ENCODE measurements around the gene THNSL1. TPM values are rescaled to one million over a fixed set of nuclear protein-coding genes. Genes with fewer than 3 reads are reported as not detected.

Gene THNSL1
- total RNA-seq, 1 donor from 2014 or later = 6.8 TPM

DNA sequence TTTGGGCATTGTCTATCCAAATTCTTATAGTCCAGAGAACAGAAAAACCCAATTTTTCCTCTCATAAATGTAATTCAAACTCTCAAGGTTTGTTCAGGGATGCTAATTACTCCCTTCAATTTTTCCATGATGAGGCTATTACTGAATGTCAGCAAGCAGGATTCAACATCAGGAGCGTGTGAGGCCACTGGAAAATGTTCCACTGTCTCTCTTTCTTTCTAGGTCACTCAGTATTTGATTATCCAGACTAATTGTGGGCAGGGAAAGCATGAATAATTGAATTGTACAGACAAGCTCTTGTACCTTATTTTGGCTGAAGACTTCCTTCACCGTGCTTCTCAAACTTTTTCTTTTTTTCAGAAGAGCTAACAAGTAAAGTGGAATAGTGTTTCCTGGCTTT is 30.7 kb downstream of the THNSL1 start:
- DNase-seq (no peak), ATAC-seq (ENCODE audit: poor library complexity) (no peak)
- intact Hi-C loops (cut with DNase I) = no loop called here

DNA sequence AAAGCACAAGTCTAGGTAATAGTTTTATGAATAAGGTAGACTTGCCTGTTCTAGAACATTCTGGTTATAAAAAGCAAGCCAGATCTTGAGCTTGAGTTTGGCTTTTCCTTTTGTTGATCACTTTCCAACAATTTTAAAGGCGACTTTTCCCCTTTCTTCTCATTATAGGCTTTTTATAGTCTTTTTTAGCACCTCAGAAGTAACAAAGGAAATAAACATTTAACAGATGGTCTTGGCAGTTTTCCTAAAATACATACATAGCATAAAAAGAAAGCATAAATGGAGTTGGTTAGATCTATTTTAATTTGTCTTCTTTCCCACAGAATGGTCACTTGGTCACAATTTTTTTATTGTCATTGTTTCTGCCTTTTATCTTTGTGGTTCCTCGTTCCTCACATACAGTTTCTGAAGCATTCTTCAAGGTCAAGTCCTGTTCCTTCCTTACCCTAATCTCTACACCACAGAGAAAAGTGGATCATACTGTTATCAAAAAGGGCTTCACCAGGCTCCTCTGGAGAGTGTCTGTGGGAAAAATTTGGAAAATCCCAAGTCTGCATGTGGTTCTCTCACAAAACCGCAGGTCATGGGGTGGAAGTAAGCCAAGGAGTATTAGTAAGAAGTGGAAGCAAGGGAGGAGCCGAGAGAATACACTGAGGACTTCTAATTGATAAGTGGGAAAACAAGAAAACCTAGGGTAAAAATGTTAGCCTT is 31.3 kb downstream of the THNSL1 start:
- intact Hi-C loops (cut with DNase I) = no loop called here
- DNase-seq (no peak), ATAC-seq (ENCODE audit: poor library complexity) (no peak)

DNA sequence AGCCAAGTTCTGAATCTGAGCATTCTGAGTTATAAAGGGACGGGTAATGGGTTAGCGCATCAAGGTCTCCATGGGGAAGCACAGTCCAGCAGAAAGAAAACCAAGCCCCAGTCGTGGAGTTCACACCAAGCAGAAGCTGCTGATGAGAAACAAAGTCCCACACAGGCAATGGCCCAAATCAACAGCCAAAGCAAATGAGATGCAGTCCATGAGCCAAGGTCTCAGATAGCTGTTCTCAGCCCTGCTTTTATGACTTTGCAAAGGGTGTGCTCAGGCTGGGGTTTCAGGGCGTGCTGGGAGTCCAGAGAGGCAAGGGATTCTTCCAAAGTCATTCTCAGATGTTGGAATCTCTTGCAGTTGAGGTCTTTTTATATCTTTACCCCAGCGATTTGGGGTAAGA is 32.0 kb downstream of the THNSL1 start:
- intact Hi-C loops (cut with DNase I) = no loop called here
- DNase-seq (no peak), ATAC-seq (ENCODE audit: poor library complexity) (no peak)

DNA sequence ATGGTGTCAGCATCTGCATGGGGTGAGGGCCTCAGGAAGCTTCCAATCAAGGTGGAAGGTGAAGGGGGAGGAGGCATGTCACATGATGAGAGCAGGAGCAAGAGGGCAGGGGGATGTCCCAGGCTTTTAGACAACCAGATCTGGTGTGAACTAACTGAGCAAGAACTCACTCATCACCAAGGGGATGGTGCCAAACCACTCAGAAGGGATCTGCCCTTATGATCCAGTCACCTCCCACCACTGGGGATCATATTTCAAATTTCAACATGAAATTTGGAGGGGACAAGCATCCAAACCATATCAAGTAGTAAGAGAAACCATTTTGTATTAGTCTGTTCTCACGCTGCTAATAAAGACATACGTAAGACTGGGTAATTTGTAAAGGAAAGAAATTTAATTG is 33.6 kb downstream of the THNSL1 start:
- no peak for ATAC-seq (ENCODE audit: poor library complexity)
- intact Hi-C loops (cut with DNase I) = no loop called here
- no peak for DNase-seq

DNA sequence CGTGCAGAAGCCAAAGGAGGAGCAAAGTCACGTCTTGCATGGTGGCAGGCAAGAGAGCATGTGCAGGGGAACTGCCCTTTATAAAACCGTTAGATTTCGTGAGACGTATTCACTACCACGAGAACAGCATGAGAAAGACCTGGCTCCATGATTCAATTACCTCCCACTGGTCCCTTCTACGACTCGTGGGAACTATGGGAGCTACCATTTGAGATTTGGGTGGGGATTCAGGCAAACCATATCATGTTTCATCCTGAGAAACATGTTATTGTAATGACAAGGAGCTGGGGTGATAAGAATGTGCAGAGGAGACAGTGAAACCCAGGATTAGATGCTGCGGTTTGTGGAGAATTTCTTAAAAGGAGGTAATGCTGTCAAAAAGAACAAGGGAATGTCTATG is 34.0 kb downstream of the THNSL1 start:
- intact Hi-C loops (cut with DNase I) = no loop called here
- ATAC-seq (ENCODE audit: poor library complexity) (no peak), DNase-seq (no peak)

DNA sequence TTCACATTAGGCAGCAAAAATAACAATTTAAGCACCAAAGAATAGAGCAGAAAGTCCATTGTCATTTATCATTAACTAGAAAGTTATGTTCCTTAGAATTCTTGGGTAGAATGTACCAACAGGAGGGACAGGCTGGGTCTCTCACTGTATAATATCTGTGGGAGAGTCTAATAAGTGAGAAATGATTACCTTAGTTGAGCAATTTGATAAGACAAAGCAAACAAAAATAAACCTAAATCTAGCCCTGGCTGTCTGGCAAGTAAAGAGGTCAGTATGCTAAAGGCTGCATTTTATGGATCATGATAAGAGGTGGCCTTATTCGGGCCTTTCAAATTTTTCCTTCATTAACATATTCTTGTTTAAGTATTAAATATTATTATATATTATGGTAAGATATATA is 35.6 kb downstream of the THNSL1 start:
- ATAC-seq (ENCODE audit: poor library complexity) = no peak
- DNase-seq = no peak
- intact Hi-C loops (cut with DNase I) = no loop called here

DNA sequence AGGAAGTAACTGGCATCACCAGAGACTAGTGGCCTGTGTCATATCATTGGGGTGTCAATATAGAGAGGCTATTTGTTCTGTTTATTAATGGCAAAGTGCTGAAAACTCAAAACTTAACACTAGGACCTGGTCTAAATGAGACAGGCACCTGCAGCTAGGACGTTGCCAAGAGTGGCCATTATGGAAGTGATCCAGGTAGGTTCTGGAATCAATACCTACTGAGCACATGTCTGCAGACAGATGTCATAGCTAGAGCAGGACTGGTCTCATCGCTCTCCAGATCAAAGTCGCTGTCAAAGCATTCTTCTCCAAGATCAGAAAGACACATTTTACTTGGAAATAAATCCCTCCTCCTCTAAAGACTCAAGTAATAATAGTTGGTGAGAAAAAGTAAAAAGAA is 40.3 kb downstream of the THNSL1 start:
- intact Hi-C loops (cut with DNase I) = no loop called here
- ATAC-seq (ENCODE audit: poor library complexity) (no peak), DNase-seq (no peak)

DNA sequence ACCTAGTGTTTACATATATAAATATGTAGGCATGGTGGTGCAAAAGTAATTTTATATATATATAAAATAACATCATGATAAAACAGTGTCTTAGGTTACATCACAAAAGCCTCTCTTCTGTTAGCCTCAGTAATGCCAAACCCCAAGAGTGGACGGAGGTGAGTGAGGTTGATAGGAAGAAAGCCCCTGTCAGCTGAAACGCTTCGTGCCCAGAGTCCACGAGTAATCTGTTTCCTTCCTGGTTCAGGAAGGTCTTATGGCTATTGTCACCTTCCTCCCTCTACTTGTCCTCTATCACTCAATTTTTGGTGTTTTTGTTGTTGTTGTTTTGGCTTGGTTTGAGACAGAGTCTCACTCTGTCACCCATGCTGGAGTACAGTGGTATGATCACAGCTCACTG is 41.5 kb downstream of the THNSL1 start:
- intact Hi-C loops (cut with DNase I) = no loop called here
- ATAC-seq (ENCODE audit: poor library complexity) = no peak
- DNase-seq = no peak

DNA sequence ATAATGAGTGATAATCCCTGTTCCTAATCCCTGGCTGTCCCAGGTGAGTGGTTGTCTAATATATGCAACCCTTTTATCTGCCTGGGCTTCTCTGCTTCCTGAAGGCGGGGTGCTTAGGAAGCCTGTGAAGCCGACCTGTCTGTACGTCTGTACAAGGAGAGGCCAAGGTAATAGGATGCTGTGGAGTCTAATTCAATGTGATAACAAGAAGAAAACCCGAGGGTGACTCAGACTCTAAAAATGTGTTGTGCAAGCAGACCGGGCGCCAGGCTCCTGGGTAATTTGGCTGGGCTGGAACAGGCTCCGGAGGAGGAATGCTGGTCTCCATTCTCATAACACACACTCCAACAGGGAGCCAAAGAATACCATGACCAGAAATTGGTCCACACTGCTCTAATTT is 43.6 kb downstream of the THNSL1 start:
- intact Hi-C loops (cut with DNase I) = no loop called here
- no peak for ATAC-seq (ENCODE audit: poor library complexity)

DNA sequence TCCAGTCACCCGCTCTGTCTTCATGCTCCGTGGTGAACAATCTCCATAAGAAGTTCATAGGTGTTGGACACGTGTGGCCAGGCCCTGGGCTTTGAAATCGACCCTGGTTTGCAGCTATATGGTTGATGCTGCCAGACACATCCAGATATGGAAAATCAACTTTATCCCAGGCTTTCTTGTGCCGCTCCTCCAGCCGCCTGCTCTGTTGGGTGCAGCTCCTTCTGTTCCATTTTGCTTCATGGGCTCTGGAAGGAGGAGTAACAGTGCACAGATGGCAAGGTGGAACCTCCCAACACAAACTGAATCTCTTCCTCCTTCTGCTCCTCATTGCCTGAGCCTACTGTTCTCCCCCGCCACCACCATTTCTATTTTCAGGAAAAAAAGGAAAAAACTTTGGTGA is 44.7 kb downstream of the THNSL1 start:
- intact Hi-C loops (cut with DNase I) = no loop called here
- ATAC-seq (ENCODE audit: poor library complexity) (no peak), DNase-seq (no peak)

More for the DNA sequence above, 43.6 kb downstream of the THNSL1 start:
- peak; percentile 52 for DNase-seq

DNA sequence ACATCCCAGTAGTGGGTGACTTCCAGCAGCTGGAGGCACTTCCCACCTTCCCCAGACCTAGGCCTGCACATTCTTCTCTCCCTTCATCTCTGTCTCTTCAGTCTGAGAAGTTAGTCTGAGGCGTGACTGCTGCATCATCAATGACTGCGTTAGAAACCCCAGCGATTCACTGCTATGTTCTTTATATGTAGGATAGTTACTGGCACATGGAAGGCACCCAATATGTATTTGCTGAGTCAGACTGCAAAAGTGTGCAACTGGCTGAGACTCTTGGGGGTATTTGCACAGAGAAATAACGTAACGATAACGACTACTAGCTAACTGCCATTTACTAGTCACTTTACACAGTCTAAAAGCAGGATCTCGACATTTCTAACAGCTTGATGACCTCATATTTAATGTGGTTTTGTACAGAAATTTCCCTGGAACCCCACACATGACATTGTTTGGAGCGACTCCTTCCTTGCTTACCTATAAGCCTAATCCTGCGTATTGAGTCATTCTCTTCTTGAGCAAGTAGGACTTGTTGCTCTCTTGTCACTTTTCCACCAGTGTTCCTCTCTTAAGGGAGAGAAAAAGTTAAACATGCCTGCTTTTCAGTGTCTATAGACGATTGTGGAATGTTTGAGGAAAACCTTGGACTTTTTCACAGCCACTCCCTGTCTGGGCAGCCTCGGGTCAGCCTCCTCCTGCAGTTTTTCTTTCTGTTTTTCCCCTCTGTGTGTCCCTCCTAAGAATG is 45.5 kb downstream of the THNSL1 start:
- DNase-seq (no peak), ATAC-seq (ENCODE audit: poor library complexity) (no peak)
- intact Hi-C loops (cut with DNase I) = no loop called here

DNA sequence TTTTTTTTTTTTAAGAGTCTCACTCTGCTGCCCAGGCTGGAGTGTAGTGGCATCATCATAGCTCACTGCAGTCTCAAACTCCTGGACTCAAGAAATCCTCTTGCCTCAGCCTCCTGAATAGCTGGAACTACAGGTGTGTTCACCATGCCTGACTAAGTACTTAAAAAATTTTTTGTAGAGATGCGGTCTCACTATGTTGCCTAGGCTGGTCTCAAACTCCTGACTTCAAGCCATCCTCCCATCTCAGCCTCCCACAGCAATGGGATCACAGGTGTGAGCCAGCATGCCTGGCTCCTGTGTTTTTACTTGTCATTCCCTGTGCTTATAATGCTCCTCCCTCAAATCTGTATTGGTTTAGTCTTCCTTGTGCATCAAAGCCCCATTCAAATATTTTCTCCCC is 46.7 kb downstream of the THNSL1 start:
- DNase-seq (no peak), ATAC-seq (ENCODE audit: poor library complexity) (no peak)
- intact Hi-C loops (cut with DNase I) = no loop called here

DNA sequence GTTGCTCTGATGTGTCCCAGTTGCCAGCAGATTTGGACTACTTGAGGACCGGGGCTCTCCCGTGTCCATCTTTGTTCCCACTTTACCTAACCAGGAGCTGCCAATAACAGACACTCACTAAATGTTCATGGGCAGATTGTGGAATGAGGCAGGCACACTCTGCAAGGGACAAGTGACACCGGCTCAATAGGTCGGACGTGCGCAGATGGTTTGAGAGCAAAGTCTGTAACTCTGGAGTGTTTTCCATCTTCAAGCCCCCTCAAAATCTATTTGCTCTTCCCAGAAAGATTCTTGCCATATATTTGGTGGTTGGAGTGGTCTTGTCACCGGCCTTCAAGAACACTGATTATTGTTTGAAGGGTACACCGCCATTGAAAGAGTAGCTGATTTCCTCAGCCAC is 47.2 kb downstream of the THNSL1 start:
- intact Hi-C loops (cut with DNase I) = no loop called here
- no peak for DNase-seq
- no peak for ATAC-seq (ENCODE audit: poor library complexity)

DNA sequence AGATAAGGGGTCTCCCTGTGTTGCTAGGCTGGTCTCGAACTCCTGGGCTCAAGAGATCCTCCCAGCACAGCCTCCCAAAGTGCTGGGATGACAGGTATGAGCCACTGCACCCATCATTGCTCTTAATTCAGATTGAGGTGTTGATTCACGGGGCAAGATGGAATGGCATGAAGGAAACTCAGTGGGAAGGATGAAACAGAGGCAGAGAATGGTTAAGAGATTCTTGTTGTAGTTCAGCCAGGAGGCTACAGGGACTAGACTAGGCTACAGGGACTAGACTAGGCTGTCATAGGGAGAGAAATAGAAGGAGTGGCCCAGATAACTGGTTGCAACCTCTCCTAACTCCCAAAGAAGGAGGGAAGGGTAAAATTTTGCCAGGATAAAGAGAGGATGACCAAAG is 48.0 kb downstream of the THNSL1 start:
- intact Hi-C loops (cut with DNase I) = no loop called here
- ATAC-seq (ENCODE audit: poor library complexity) = no peak
- no peak for DNase-seq

DNA sequence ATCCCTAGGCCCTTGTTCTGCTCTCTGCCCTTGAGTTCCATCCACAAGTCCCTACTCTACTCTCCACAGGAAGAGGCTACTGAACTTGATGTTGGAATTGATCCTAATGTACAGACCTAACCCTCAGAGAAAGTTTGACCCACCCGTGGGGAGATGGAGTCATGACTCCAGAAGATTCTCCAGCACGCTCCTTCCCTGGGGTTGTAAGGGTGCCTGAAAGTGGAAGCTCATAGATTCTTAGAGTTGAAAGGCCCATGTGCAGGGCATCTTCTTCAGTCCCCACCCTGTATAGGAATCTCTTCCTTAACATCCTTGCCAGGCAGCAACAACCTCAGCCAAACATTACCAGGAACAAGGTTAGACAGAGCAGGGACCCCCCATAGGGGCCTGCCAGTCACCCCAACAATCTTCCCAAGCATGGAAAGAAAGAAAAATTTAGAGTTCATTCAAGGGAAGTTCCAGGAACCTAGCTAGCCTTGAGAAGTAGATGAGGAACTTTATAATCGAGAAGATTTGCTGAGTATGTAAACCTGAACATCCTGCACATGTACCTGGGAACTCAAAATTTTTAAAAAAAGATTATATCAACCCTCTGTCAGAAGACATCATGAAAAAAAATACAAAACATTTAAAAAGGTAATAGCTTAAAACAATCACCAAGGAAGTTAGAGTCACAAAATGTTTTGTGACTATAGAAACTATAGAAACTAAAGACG is 49.5 kb downstream of the THNSL1 start:
- intact Hi-C loops (cut with DNase I) = no loop called here
- no peak for ATAC-seq (ENCODE audit: poor library complexity)
- DNase-seq = no peak

DNA sequence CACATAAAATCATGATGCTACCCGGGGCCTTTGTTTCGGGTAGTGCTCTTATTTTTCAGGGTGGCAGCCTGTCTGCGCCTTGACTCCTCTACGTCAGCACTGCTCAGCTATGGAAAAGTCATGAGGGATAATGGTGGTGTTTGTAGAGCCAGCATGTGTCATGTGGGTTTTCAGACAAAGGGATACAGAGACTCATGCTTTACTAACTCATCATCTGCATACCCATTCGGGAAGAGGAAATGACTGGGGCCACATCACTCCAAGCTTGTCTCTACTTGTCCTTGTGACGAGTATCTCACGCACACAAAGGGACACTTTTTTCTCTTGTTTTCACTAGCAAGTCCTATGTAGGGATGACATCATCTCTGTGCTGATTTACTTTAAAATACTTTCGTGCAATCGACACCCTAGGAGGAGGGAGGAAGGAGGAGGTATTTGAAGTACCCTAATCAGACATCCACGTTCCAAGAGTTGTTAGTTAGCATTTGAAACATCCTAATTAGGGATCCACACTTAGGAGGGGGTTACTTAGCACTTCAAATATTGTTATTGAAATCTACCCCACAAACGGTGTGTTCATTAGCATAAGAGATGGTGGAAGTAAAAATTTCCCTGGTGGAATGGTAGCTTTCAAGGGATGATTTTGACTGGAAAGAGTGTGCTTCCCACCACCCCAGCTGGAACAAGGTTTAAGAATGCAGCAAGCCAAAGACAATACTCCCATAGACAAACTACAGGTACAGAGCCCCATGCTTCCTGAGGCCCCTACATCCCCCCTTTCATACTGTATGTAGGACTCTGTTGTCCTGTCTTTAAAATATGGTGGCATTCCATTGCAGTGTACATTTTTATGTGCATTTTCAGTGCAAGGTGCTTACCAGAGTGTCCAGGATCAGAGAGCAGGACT is 52.0 kb downstream of the THNSL1 start:
- intact Hi-C loops (cut with DNase I) = no loop called here
- DNase-seq (no peak), ATAC-seq (ENCODE audit: poor library complexity) (no peak)

DNA sequence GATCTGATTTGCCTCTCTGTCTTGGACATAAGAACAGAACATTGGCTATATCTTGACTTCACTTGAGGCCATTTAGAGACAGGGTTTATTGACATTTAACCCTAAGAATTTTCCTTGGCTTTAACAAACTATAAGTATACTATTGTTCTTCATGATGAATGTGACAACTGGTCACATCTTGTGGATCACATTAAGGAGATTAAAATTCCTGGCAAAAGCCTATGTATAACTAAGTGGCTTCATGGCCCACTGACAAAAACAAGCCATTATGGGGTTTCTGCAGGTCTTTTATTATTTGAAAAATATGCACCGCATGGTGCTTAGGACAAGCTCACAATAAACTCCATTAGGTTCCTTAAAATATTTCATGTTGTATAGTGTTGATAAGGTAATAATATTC is 54.8 kb downstream of the THNSL1 start:
- ATAC-seq (ENCODE audit: poor library complexity) (no peak), DNase-seq (no peak)
- intact Hi-C loops (cut with DNase I) = no loop called here

DNA sequence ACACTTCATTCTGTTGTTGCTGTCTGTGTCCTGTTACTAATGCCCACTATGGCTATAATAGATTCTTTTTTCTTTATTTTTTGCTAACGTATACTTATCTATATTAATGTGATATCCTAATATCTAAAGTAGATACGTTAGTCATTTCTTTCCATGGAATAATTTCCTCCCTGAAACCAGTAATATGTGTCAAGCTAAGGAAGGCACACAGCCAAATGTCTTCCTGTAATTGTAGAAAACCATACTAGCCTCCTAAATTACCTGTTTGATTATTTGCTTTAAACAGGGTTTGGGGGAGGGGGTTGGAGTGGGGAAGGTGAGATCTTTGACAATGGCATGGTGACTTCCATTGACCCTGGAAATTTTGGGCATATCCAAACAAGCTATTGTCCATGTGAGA is 56.4 kb downstream of the THNSL1 start:
- intact Hi-C loops (cut with DNase I) = no loop called here
- ATAC-seq (ENCODE audit: poor library complexity) (no peak), DNase-seq (no peak)

DNA sequence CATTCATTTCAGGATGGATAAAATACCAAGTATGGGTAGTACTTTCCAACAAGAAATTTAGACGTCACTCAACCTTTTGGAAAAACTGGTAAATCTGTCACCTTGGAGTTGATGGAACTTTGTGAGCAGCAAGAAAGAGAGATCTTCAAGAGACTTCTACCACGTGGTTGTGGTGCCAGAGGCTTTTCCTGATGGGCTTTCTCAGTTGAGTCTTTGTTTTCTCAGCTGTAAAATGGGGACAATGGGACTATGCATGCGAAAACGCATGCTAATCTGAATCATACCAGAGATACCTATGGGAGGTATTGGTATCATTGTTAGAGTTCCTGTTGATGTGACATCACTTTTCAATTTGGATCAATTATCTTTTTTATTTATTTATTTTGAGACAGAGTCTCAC is 59.4 kb downstream of the THNSL1 start:
- intact Hi-C loops (cut with DNase I) = no loop called here
- ATAC-seq (ENCODE audit: poor library complexity) = no peak
- no peak for DNase-seq
